K562 (cell line): ENCODE measurements around the gene C4orf51. TPM values are rescaled to one million over a fixed set of nuclear protein-coding genes. Genes with fewer than 3 reads are reported as not detected.

Experiments used
- ATAC-seq: fragments of 200-7000 bp; cut with Tn5 transposase; 3 replicates; pipeline ENCODE4 v1.9.1; 2020; ENCODE audit warnings: moderate library complexity
- BruUV-seq: library from RNA; stranded (reverse); fragments of 400-500 nt; replicated peaks from 2 replicates; lab custom pipeline; 2021; lab: Mats Ljungman, UMichigan
- CTCF ChIA-PET: fragments of 300-600 bp; formaldehyde crosslinking; extraction: SDS; loops from one replicate; lab custom pipeline; 2021; ENCODE audit warnings: low intra/inter-chr PET ratio; lab: Yijun Ruan, JAX
- POLR2A ChIA-PET: fragments of 300-600, 350-650 bp; sonication (Branson Sonifier 250); formaldehyde crosslinking; extraction: SDS; loops from one replicate; lab custom pipeline; 2021; ENCODE audit warnings: antibody characterized with exemption, inconsistent platforms; lab: Yijun Ruan, JAX
- DNase-seq, 4 experiments: peaks; one replicate each; pipeline versions ENCODE4 v3.0.0 to v3.0.0-alpha.2; 2011 to 2018; ENCODE audit warnings: low spot score in 3 of 4, mixed read lengths in 3 of 4; ENCODE audit errors: extremely low read depth in 1 of 4
- FAIRE-seq: peaks from 2 replicates; lab custom pipeline; 2011; peaks lifted over from hg19 to GRCh38; lab: Jason Lieb, UNC
- H2AFZ ChIP-seq: 2 replicates; pipeline ENCODE4 v1.6.0; 2011; ENCODE audit warnings: low read depth, low read length, control low read depth, inconsistent platforms
- H3K27ac ChIP-seq: fragments of 200-600 bp; 3 replicates; pipeline ENCODE4 v1.8.0; 2011; ENCODE audit warnings: low read depth, mild to moderate bottlenecking, control low read depth, inconsistent platforms, low read length, moderate library complexity, mixed read lengths; ENCODE audit errors: extremely low read depth
- H3K27me3 ChIP-seq, 2 experiments: fragments of 300-600 bp in 1 of 2; 2 replicates in 1 of 2; 3 replicates in 1 of 2; pipeline versions ENCODE4 v1.6.0 to v1.8.0; 2011; ENCODE audit warnings: inconsistent platforms in 2 of 2, low read length in 2 of 2, mild to moderate bottlenecking in 1 of 2, mixed read lengths in 1 of 2, moderate library complexity in 1 of 2; ENCODE audit not compliant: control insufficient read depth in 2 of 2, insufficient read depth in 2 of 2
- H3K36me3 ChIP-seq: fragments of 300-600 bp; 3 replicates; pipeline ENCODE4 v1.8.0; 2011; ENCODE audit warnings: mild to moderate bottlenecking, low read length, inconsistent platforms; ENCODE audit not compliant: control insufficient read depth, insufficient read depth
- H3K4me1 ChIP-seq, 2 experiments: fragments of 200-600 bp in 1 of 2; replicated peaks in 1 of 2; 2 replicates in 1 of 2; 3 replicates in 1 of 2; pipeline versions ENCODE4 v1.5.1 to v1.8.0; 2011; ENCODE audit warnings: inconsistent platforms in 2 of 2, low read length in 2 of 2, mild to moderate bottlenecking in 1 of 2, mixed read lengths in 1 of 2, moderate library complexity in 1 of 2; ENCODE audit not compliant: control insufficient read depth in 2 of 2, insufficient read depth in 2 of 2
- H3K4me2 ChIP-seq: 2 replicates; pipeline ENCODE4 v1.6.1; 2011; ENCODE audit warnings: low read length, control low read depth, inconsistent platforms, mixed read lengths; ENCODE audit not compliant: insufficient read depth
- H3K4me3 ChIP-seq: fragments of 200-600 bp; sonication (generic), shearing (Covaris generic); 2 replicates; pipeline ENCODE4 v1.5.1; 2016; ENCODE audit warnings: control low read depth, inconsistent platforms
- H3K79me2 ChIP-seq: fragments of 200-600 bp; 3 replicates; pipeline ENCODE4 v1.8.0; 2011; ENCODE audit warnings: low read length, inconsistent platforms; ENCODE audit not compliant: control insufficient read depth, insufficient read depth
- H3K9ac ChIP-seq, 2 experiments: 2 replicates each; pipeline versions ENCODE4 v1.6.0 to v1.6.1; 2011; ENCODE audit warnings: low read depth in 2 of 2, low read length in 2 of 2, control low read depth in 1 of 2, inconsistent platforms in 1 of 2, mild to moderate bottlenecking in 1 of 2, mixed read lengths in 1 of 2; ENCODE audit not compliant: insufficient read depth in 1 of 2
- H3K9me1 ChIP-seq: one replicate; pipeline ENCODE4 v1.6.0; 2011; ENCODE audit warnings: inconsistent platforms, mild to moderate bottlenecking, low read length, moderate library complexity; ENCODE audit not compliant: control insufficient read depth, insufficient read depth
- H3K9me3 ChIP-seq: replicated peaks from 2 replicates; pipeline ENCODE4 v1.5.1; 2011; ENCODE audit warnings: low read depth, low read length, inconsistent platforms; ENCODE audit not compliant: control insufficient read depth, insufficient read depth
- H4K20me1 ChIP-seq: replicated peaks from 2 replicates; pipeline ENCODE4 v1.6.1; 2011; ENCODE audit warnings: low read length, inconsistent platforms, mixed read lengths; ENCODE audit not compliant: control insufficient read depth, insufficient read depth
- KDM5B ChIP-seq: fragments of 200-600 bp; sonication (generic); IDR thresholded peaks from 2 replicates; pipeline ENCODE4 v1.6.1; 2012; ENCODE audit warnings: low read depth, mild to moderate bottlenecking, moderate library complexity, low read length, control low read depth, inconsistent platforms; ENCODE audit not compliant: insufficient replicate concordance
- ZBTB40 ChIP-seq, 2 experiments: fragments of 450-650 bp in 1 of 2; sonication (generic) in 1 of 2; formaldehyde crosslinking in 1 of 2; IDR thresholded peaks; 2 replicates each; pipeline versions ENCODE4 v1.7.1 to v1.9.0; 2016 to 2022; ENCODE audit warnings: inconsistent platforms in 1 of 2, mild to moderate bottlenecking in 1 of 2, missing genetic modification reagents in 1 of 2
- WGBS: fragments of 100-300 bp; shearing (Covaris generic); methylation state at CpG from one replicate; pipeline ENCODE4 v1.1.6; 2016; ENCODE audit warnings: low coverage, mixed read lengths; ENCODE audit not compliant: insufficient coverage; ENCODE audit errors: missing lambda C conversion rate; 5-methylcytosine and 5-hydroxymethylcytosine counted together
- in situ Hi-C: fragments of 300-500 bp; cut with MboI; formaldehyde crosslinking; loops from 4 replicates; pipeline ENCODE4 v1.15.0; 2018; ENCODE audit warnings: inconsistent platforms, mixed read lengths
- intact Hi-C: fragments of 100-400 bp; cut with micrococcal nuclease; formaldehyde crosslinking; loops from 2 replicates; pipeline ENCODE4 v1.14.2; 2022
- polyA plus RNA-seq, 8 experiments: library from polyadenylated mRNA; depleted of rRNA in 4 of 8; stranded (reverse) in 5 of 8; unstranded in 3 of 8; fragments of >200 nt; fragmentation: Nextera tagmentation in 2 of 8; fragmentation: Illumina TruSeq in 1 of 8; extraction: Ambion mirVana in 2 of 8; extraction: Trizol in 1 of 8; gene quantifications; 2 replicates each; pipeline versions ENCODE4 v1.2.1 to v1.2.3, GENCODE V29; 2011 to 2014; ENCODE audit warnings: inconsistent platforms in 1 of 8, missing spikeins in 1 of 8
- total RNA-seq, 7 experiments: library from RNA; depleted of rRNA in 6 of 7; stranded (reverse); fragments of >200 nt in 6 of 7; fragmentation: Illumina TruSeq in 2 of 7; extraction: Trizol in 2 of 7; gene quantifications; 2 replicates each; pipeline versions ENCODE4 v1.2.1 to v1.2.3, GENCODE V29; 2011 to 2021; ENCODE audit warnings: low replicate concordance in 1 of 7

The C4orf51 gene
- total and polyA plus RNA-seq, 9 of the 15 experiments (the other 6 are each of a cell fraction or from before 2014, with no cell fraction given) = not detected

DNA sequence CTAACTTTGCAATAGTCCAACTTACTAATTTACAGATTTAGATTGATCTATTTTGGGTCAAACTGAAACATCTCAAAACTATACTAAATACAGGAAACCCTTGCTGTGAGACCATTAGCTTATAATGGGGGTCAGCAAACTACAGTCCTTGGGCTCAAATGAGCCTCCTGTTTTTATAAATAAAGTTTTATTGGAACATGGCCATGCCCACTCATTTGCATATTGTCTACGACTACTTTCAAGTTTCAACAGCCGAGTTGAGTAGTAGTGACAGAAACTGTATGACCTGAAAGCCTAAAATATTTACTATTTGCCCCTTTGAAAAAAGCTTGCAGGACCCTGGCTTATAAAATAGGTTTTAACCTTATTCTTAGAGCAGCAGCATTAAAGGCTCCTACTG is 92.4 kb downstream of the C4orf51 start:
- 0% methylated on average over 2 of the region's 2 CpGs for WGBS
- no peaks in the 10 kb centered on the region for H3K79me2 ChIP-seq
- H3K9ac ChIP-seq = no peak overlapping the region
- ATAC-seq (no peak), FAIRE-seq (no peak), DNase-seq (no peak)
- no peak overlapping the region for H3K4me3 ChIP-seq
- no peaks in the 10 kb centered on the region for H3K36me3 ChIP-seq
- ChIA-PET POLR2A (no interaction called here), CTCF (no interaction called here)
- no peaks in the 10 kb centered on the region for H3K9me1 ChIP-seq
- in situ Hi-C loops (no loop called here), intact Hi-C loops (no loop called here)
- no peaks in the 10 kb centered on the region for H3K9me3 ChIP-seq
- peaks cover 0 to 5% of the 10 kb centered on the region in 2 experiments; a peak in 3 of 5 replicates for H3K27me3 ChIP-seq
- no peak overlapping the region for H3K4me2 ChIP-seq
- no TSS peak for BruUV-seq
- no peaks in the 10 kb centered on the region for H3K4me1 ChIP-seq
- H4K20me1 ChIP-seq = no peaks in the 10 kb centered on the region
- no peak overlapping the region for H2AFZ ChIP-seq
- H3K27ac ChIP-seq = no peak overlapping the region
- TF ChIP-seq KDM5B = no peak
- TF ChIP-seq ZBTB40 (IDR thresholded peaks at IDR 0.05) = peak; percentile 85
- peak; percentile 56 for TF ChIP-seq ZBTB40 (CRISPR knock-in tag; IDR thresholded peaks at IDR 0.05)
